ENCODE data around the gene PTRH1.

Gene PTRH1

GRCh38 chr9:127697575-127697974, 17.9 kb downstream of the PTRH1 start:
- no peak for DNase-seq (ENCODE audit: low read depth in 3 of 3)

DNA sequence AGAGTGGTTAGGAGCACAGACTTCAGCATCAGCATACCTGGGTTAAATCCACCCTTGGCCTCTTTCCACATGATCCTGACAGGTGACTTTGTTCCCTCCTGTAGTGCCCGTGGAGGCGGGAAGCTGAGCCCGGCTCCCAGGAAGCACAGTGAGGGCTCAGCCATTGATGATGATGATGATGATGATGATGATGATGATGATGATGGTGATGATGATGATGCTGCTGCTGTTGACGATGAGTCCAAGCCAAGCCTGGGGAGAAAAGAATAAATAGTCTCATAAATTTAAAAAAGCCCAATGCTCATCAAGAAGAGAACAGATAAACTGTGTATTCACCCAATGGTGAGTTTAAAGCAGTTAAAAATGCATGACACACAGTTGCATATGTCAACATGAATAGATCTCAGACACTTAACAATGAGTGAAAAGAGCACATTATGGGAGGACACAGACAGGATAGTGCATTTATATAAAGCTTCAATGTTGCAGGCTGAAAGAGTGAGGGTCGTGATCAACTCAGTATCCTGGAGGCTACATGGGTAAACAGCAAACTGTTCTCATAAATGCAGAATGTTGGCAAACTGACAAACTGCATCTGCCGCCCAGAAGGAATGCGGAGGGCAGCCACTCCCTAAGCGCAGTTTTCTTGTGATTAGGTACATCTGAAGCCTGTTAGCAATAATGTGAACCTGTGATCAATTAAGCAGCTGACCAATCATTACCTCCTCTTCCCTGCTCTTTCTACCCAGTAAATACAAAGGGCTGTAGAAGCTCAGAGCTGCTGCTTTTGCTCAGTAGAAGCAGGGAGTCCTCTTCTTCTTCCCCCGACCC, 20.4 kb downstream of the PTRH1 start:
- DNase-seq (ENCODE audit: low read depth in 3 of 3) = no peak

DNA sequence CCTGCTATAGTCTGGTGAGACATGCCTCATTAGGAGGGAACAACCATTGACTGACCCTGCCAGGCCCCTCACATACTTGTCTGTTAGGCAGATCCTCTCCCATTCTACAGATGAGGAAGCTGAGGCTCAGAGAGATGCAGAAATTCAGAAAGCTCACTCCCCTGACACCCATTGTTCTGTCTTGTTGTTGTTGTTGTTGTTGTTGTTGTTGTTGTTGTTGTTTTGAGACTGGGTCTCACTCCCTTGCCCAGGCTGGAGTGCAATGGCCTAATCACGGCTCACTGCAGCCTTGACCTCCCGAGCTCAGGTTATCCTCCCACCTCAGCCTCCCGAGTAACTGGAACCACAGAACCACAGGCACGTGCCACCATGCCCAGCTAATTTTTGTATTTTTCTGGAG, 21.8 kb downstream of the PTRH1 start:
- DNase-seq (ENCODE audit: low read depth in 3 of 3) = no peak

- DNase-seq (ENCODE audit: low read depth in 3 of 3) = no peak
These were observed 22.3 kb downstream of the PTRH1 start for GRCh38 chr9:127693143-127693542.

DNA sequence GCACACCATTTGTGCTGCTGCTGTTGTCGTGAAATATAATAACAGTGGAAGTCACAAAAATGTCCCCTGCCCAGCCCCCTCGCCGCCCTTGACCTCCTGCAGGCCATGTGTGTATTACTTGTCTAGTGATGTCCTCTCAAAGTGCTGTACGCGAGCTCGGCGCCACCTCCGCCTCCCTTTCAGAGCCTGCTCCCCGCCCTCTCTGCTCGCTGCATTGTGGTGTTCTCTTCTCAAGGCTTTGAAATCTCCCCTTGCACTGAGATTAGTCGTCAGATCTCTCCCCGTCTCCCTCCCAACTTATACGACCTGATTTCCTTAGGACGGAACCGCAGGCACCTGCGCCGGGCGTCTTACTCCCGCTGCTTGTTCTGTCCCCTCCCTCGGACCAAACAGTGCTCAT, 23.4 kb downstream of the PTRH1 start:
- no peak for DNase-seq (ENCODE audit: low read depth in 3 of 3)

DNA sequence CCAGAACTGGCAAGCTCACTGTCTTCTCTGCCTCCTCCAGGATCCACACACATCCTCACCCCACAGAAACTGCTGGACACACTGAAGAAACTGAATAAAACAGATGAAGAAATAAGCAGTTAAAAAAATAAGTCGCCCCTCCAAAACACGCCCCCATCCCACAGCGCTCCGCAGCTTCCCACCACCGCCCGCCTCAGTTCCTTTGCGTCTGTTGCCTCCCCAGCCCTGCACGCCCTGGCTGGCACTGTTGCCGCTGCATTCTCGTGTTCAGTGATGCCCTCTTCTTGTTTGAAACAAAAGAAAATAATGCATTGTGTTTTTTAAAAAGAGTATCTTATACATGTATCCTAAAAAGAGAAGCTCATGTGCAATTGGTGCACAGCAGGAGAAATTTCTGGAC, 24.7 kb downstream of the PTRH1 start:
- no peak for DNase-seq (ENCODE audit: low read depth in 3 of 3)

- no peak for DNase-seq (ENCODE audit: low read depth in 3 of 3)
These were observed 26.0 kb downstream of the PTRH1 start for GRCh38 chr9:127689329-127690000.

GRCh38 chr9:127686461-127687393, 28.7 kb downstream of the PTRH1 start:
- DNase-seq (ENCODE audit: low read depth in 3 of 3) = no peak

DNA sequence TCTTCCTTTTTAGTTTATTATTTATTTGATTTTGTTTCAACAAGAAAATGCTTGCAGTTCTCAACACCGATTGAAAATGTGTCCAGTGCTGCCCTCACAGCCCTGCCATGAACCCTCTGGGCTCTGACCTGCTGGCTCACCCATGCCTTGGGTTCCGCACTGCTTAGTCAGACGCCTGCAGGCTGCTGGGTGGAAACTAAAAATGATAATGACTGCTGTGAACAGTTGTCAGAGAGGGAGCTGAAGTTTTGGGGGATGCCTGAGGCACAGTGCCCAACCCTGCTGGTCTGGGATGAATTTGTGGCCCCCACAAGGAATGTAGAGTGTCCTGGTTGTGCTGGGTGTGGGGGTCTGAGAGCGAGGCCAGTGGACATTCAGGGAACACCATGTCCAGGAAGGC, 30.9 kb downstream of the PTRH1 start:
- DNase-seq (ENCODE audit: low read depth in 3 of 3) = no peak

GRCh38 chr9:127683723-127684122, 31.7 kb downstream of the PTRH1 start:
- DNase-seq (ENCODE audit: low read depth in 3 of 3) = no peak

DNA sequence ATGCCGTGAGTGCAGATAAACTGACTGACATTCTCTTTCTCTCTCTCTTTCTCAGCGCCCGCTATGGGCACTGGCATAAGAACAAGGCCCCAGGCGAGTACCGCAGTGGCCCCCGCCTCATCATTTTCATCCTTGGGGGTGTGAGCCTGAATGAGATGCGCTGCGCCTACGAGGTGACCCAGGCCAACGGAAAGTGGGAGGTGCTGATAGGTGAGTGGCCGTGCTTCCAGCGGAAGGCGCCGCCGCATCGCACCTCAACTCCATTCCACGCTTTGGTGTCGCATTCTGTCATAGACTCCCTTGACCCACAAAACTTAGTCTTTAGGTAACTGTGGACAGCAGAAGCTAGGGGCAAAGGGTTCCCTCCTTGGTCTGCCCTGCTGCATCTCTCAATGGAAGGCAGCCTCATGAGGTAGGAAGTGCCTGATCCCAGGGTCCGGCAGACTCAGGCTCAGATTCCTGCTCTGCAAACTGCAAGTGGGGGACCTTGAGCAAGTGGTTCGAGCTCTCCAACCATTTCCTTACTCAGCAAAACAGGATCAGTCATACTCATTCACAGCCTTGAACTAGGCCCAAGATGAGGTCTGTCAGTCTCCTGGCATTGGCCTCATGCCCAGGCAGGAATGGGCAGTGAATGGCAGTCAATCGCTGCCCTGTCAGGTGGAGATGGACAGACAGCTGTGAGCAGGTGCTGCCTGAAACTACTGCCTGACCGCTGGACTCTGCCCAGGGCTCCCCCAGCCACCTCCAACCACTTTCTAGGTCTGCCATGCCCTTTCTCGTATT, 32.9 kb downstream of the PTRH1 start:
- no peak for DNase-seq (ENCODE audit: low read depth in 3 of 3)

GRCh38 chr9:127680846-127681245, 34.6 kb downstream of the PTRH1 start:
- DNase-seq (ENCODE audit: low read depth in 3 of 3) = no peak

DNA sequence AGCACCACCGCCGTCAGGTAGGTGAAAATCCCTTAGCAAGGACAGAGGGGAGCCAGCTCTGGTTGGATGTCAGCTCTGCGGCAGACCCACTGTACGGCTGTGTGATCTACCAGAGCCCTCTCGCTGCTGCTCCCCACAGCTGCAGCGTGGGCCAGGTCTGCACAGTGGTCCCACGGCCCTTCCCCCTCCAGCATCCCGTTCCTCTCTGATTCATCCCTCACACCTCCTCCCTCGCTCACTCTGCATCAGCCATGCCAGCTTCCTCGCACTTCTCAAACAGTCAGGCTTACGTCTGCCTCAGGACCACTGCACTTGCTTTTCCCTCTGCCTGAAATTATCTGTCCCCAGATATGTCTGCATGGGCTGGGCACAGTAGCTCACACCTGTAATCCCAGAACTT, 35.2 kb downstream of the PTRH1 start:
- no peak for DNase-seq (ENCODE audit: low read depth in 3 of 3)

- DNase-seq (ENCODE audit: low read depth in 3 of 3) = no peak
These were observed 36.0 kb downstream of the PTRH1 start for GRCh38 chr9:127679506-127679905.

DNA sequence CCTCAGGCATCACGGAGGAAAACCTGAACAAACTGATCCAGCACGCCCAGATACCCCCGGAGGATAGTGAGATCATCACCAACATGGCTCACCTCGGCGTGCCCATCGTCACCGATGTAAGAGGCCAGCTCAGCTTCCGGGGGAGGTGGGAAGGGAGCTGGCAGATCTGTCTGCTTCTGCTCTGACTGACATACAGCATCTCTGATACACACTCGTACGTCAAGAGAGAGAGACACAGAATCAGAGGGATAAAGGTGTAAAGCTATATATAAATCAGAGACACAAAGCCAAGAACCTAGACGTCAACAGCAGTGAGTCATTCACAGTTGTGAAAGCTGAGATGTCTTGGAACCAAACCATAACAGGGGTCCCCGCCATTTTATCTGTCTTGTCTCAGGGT, 38.8 kb downstream of the PTRH1 start:
- no peak for DNase-seq (ENCODE audit: low read depth in 3 of 3)

DNA sequence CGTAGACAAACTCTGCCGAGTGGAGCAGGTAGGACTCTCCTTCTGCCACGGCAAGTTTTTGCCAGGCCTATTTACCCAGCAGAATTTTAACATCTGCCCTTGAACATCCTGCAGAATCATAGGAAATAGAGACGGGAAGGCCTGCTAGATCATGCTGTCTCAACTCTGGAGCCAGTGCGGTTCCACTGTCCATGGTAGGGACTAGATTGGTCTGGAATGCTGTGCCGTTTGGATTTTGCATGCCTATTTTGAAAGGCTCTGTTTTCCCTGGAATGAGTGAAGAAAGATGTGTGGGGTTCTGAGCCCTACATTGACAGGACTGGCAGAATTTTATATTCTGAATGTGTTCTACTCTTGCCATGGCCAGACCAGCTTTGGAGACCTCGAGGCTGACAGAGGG, 42.2 kb downstream of the PTRH1 start:
- no peak for DNase-seq (ENCODE audit: low read depth in 3 of 3)

DNA sequence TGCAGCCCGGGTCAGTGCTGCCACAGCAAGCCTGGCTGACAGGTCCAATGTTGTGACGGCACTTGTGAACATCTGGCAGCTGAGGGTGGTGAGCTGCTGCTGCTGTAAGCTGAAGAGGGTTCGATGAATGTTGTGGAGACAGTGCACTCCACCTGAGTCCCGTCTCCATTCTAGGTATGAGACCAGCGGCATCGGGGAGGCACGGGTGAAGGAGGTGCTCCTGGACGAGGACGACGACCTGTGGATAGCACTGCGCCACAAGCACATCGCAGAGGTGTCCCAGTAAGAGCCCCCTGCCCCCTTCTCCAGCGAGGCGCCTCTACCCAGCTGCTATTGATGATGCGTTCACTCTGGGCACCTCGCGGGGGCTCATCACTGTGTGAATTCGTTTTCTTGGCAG, 47.6 kb downstream of the PTRH1 start:
- DNase-seq (ENCODE audit: low read depth in 3 of 3) = no peak

GRCh38 chr9:127667127-127667844, 48.2 kb downstream of the PTRH1 start:
- no peak for DNase-seq (ENCODE audit: low read depth in 3 of 3)

DNA sequence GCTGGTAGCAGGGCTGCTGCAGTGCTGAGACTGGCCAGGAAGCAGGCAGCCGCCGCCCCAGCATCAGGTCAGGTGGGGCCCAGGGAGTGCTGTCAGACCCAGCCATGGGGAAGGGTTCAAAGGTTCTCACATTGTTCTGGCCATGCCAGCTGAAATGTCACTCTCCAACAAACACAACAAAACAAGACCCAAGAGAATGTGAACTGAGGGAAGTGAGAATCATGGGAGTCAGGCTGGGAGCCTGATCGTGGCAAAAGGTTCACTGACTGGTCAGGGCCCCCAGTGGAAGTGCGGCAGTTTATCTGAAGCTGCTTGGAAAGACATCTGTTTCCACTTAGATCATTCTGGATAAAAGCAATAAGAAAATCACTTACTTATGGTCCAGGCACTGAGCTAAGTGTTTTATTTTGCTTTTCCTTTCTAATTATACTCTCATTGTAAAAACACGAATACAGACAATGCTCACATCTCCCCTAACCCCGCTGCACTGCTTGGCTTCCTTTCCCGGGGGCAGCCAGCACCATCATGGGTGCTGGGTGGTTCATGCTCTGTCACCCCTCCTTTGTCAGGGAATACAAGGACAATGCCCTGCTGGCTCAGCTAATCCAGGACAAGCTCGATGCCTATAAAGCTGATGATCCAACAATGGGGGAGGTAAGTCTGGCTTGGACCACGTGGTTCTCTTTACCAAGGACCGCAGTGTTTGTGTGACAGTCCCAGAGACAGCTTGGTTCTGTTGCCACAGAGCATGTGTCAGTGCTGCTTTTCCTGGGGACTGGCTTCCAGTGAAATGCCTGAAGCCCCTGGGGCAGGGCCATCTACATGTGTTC, 50.6 kb downstream of the PTRH1 start:
- DNase-seq (ENCODE audit: low read depth in 3 of 3) = no peak

- no peak for DNase-seq (ENCODE audit: low read depth in 3 of 3)
These were observed 51.2 kb downstream of the PTRH1 start for GRCh38 chr9:127664324-127664677.
